HEK293 (cell line): Measurements from ENCODE around the gene HS3ST3A1.

Source experiments
- ATF2 ChIP-seq: fragments of 450-650 bp; formaldehyde crosslinking; IDR thresholded peaks from 2 replicates; pipeline ENCODE4 v1.5.1; 2016; ENCODE audit warnings: missing biosample characterization, missing genetic modification characterization, low read depth
- CTCF ChIP-seq: fragments of 450-650 bp; formaldehyde crosslinking; IDR thresholded peaks from 2 replicates; pipeline ENCODE4 v1.5.1; 2016; ENCODE audit warnings: missing biosample characterization, missing genetic modification characterization
- KLF7 ChIP-seq: fragments of 450-650 bp; formaldehyde crosslinking; IDR thresholded peaks from 2 replicates; pipeline ENCODE4 v1.5.1; 2016; ENCODE audit warnings: missing biosample characterization, missing genetic modification characterization, borderline replicate concordance
- PRDM6 ChIP-seq: fragments of 450-650 bp; formaldehyde crosslinking; IDR thresholded peaks from 2 replicates; pipeline ENCODE4 v1.5.1; 2017; ENCODE audit warnings: missing biosample characterization, missing genetic modification characterization

- no peak for TF ChIP-seq KLF7
- TF ChIP-seq CTCF, result no peak
- TF ChIP-seq PRDM6 (tag by site-specific recombination), result no peak
- TF ChIP-seq ATF2 (tag by site-specific recombination), result no peak
Observed at GRCh38 chr17:13580790-13581189, 20.9 kb downstream of the HS3ST3A1 start.
